HL-60/S4 (cell line): ENCODE measurements around the gene LIPE.

Experiments used
- in situ Hi-C: fragments of 300-500 bp; cut with MboI; formaldehyde crosslinking; loops from 2 replicates; pipeline ENCODE4 v1.14.3; 2022; ENCODE audit warnings: low sequenced_read_pairs

The LIPE gene

GRCh38 chr19:42360787-42361544 lies 66.2 kb downstream of the LIPE start:
- in situ Hi-C loops = no loop called here

- in situ Hi-C loops = no loop called here
These were observed 69.9 kb downstream of the LIPE start for GRCh38 chr19:42357290-42357689.

GRCh38 chr19:42356686-42357085 lies 70.5 kb downstream of the LIPE start:
- in situ Hi-C loops = no loop called here

- in situ Hi-C loops = no loop called here
These were observed 71.3 kb downstream of the LIPE start for GRCh38 chr19:42355896-42356295.

- in situ Hi-C loops = no loop called here
These were observed 73.7 kb downstream of the LIPE start for GRCh38 chr19:42353341-42354015.

- in situ Hi-C loops = no loop called here
These were observed 74.6 kb downstream of the LIPE start for GRCh38 chr19:42352301-42353259.
